Naive B cell (primary cell): ENCODE results near the gene ABCF3. TPM values are rescaled to one million over a fixed set of nuclear protein-coding genes. Genes with fewer than 3 reads are reported as not detected.
A peak's percentile ranks its signal among the peaks of the same experiment; 100 is the strongest.

ENCODE experiments used
- ATAC-seq, 2 donors: fragments of 150-1000 bp; cut with Tn5 transposase; 2 replicates each; pipeline ENCODE4 v1.10.0; 2021; ENCODE audit warnings: low read depth in 2 of 2, mild to moderate bottlenecking in 2 of 2, moderate library complexity in 2 of 2
- DNase-seq: peaks from one replicate; pipeline ENCODE4 v3.0.0; 2022
- H3K27ac Mint-ChIP-seq, 6 donors: one replicate each; pipeline ENCODE4 v1.8.0; 2020 to 2022; ENCODE audit warnings: mild to moderate bottlenecking in 6 of 6, mixed read lengths in 6 of 6, moderate library complexity in 5 of 6, inconsistent platforms in 2 of 6
- H3K27me3 Mint-ChIP-seq, 3 donors: one replicate each; pipeline ENCODE4 v1.8.0; 2021 to 2022; ENCODE audit warnings: mixed read lengths in 3 of 3, mild to moderate bottlenecking in 1 of 3
- H3K36me3 Mint-ChIP-seq, 2 donors: one replicate each; pipeline ENCODE4 v1.8.0; 2020 to 2022; ENCODE audit warnings: mixed read lengths in 2 of 2, inconsistent platforms in 1 of 2, mild to moderate bottlenecking in 1 of 2
- H3K4me1 Mint-ChIP-seq, 3 donors: one replicate each; pipeline ENCODE4 v1.8.0; 2020 to 2022; ENCODE audit warnings: mixed read lengths in 3 of 3, inconsistent platforms in 1 of 3, mild to moderate bottlenecking in 1 of 3, moderate library complexity in 1 of 3
- H3K4me3 Mint-ChIP-seq, 8 donors: one replicate each; pipeline ENCODE4 v1.8.0; 2020 to 2022; ENCODE audit warnings: mild to moderate bottlenecking in 8 of 8, mixed read lengths in 8 of 8, moderate library complexity in 8 of 8, inconsistent platforms in 2 of 8
- H3K9me3 Mint-ChIP-seq, 7 donors: one replicate each; pipeline ENCODE4 v1.8.0; 2020 to 2022; ENCODE audit warnings: mixed read lengths in 7 of 7, mild to moderate bottlenecking in 5 of 7, inconsistent platforms in 2 of 7, moderate library complexity in 1 of 7
- polyA plus RNA-seq, 6 donors: library from polyadenylated mRNA; unstranded; fragments of 300-500 nt; fragmentation: Illumina TruSeq; gene quantifications; one replicate each; pipeline ENCODE4 v1.2.3, GENCODE V29; 2021; ENCODE audit warnings: low read depth in 6 of 6

Gene ABCF3
- polyA plus RNA-seq, 6 donors from 2014 or later: 24.6 to 45.7 (median 30.0) TPM

- ATAC-seq: no peak
- H3K4me3 Mint-ChIP-seq: no peak overlapping the region
- H3K9me3 Mint-ChIP-seq: no peaks in the 10 kb centered on the region
- H3K4me1 Mint-ChIP-seq: peaks cover 0 to under 1% (median 0%) of the 10 kb centered on the region in 3 donors
- H3K27ac Mint-ChIP-seq: no peak overlapping the region
- H3K27me3 Mint-ChIP-seq: peaks cover 5 to 14% (median 7%) of the 10 kb centered on the region in 3 donors
- H3K36me3 Mint-ChIP-seq: peaks cover 0 to 2% of the 10 kb centered on the region in 2 donors
- DNase-seq: no peak
Measured at GRCh38 chr3:184200825-184201224, 14.8 kb downstream of the ABCF3 start.

GRCh38 chr3:184203526-184203925 lies 17.5 kb downstream of the ABCF3 start:
- no peak overlapping the region for H3K27ac Mint-ChIP-seq
- ATAC-seq (no peak), DNase-seq (no peak)
- peaks cover 18 to 29% (median 21%) of the 10 kb centered on the region in 3 donors for H3K27me3 Mint-ChIP-seq
- no peaks in the 10 kb centered on the region for H3K9me3 Mint-ChIP-seq
- no peak overlapping the region for H3K4me3 Mint-ChIP-seq
- H3K4me1 Mint-ChIP-seq: no peaks in the 10 kb centered on the region
- no peaks in the 10 kb centered on the region for H3K36me3 Mint-ChIP-seq

- H3K27ac Mint-ChIP-seq: no peak overlapping the region
- DNase-seq: no peak
- no peaks in the 10 kb centered on the region for H3K9me3 Mint-ChIP-seq
- H3K4me1 Mint-ChIP-seq: no peaks in the 10 kb centered on the region
- peaks cover 22 to 32% (median 23%) of the 10 kb centered on the region in 3 donors for H3K27me3 Mint-ChIP-seq
- no peak for ATAC-seq
- no peak overlapping the region for H3K4me3 Mint-ChIP-seq
- no peaks in the 10 kb centered on the region for H3K36me3 Mint-ChIP-seq
Measured at GRCh38 chr3:184209146-184209923, 23.3 kb downstream of the ABCF3 start.

- H3K36me3 Mint-ChIP-seq: no peaks in the 10 kb centered on the region
- no peaks in the 10 kb centered on the region for H3K9me3 Mint-ChIP-seq
- H3K27ac Mint-ChIP-seq: no peak overlapping the region
- no peak for DNase-seq
- H3K4me3 Mint-ChIP-seq: no peak overlapping the region
- H3K27me3 Mint-ChIP-seq: peaks cover 19 to 27% (median 26%) of the 10 kb centered on the region in 3 donors
- ATAC-seq: no peak
- H3K4me1 Mint-ChIP-seq: no peaks in the 10 kb centered on the region
Measured at GRCh38 chr3:184211297-184211696, 25.3 kb downstream of the ABCF3 start.

- Mint-ChIP-seq H3K4me1 (no peaks in the 10 kb centered on the region), H3K9me3 (no peaks in the 10 kb centered on the region), H3K27ac (no peak overlapping the region), H3K36me3 (no peaks in the 10 kb centered on the region), H3K4me3 (no peak overlapping the region), H3K27me3 (peaks cover 14 to 22% (median 22%) of the 10 kb centered on the region in 3 donors)
- no peak for ATAC-seq
- DNase-seq: no peak
Measured at GRCh38 chr3:184211718-184212117, 25.7 kb downstream of the ABCF3 start.

- no peak for ATAC-seq
- no peaks in the 10 kb centered on the region for H3K4me1 Mint-ChIP-seq
- no peak overlapping the region for H3K4me3 Mint-ChIP-seq
Measured at GRCh38 chr3:184218814-184219213, 32.8 kb downstream of the ABCF3 start.

GRCh38 chr3:184222521-184222920 lies 36.5 kb downstream of the ABCF3 start:
- Mint-ChIP-seq H3K4me3 (no peak overlapping the region), H3K27me3 (peaks cover 29 to 47% (median 39%) of the 10 kb centered on the region in 3 donors), H3K36me3 (no peaks in the 10 kb centered on the region), H3K9me3 (no peaks in the 10 kb centered on the region), H3K27ac (no peak overlapping the region), H3K4me1 (peaks cover 0 to 3% (median 0%) of the 10 kb centered on the region in 3 donors)
- ATAC-seq: no peak
- DNase-seq: no peak

More at GRCh38 chr3:184218814-184219213, 32.8 kb downstream of the ABCF3 start:
- Mint-ChIP-seq H3K27ac (no peak overlapping the region), H3K36me3 (no peaks in the 10 kb centered on the region), H3K9me3 (no peaks in the 10 kb centered on the region), H3K27me3 (peaks cover 23 to 25% (median 23%) of the 10 kb centered on the region in 3 donors)
- no peak for DNase-seq

- H3K36me3 Mint-ChIP-seq: no peaks in the 10 kb centered on the region
- peaks cover 34 to 56% (median 48%) of the 10 kb centered on the region in 3 donors for H3K27me3 Mint-ChIP-seq
- H3K4me3 Mint-ChIP-seq: no peak overlapping the region
- peak overlapping the region in 1 of 6 donors; percentile 78 for H3K27ac Mint-ChIP-seq
- ATAC-seq (no peak), DNase-seq (no peak)
- no peaks in the 10 kb centered on the region for H3K9me3 Mint-ChIP-seq
- peaks cover 6 to 10% (median 10%) of the 10 kb centered on the region in 3 donors for H3K4me1 Mint-ChIP-seq
Measured at GRCh38 chr3:184223946-184224345, 37.9 kb downstream of the ABCF3 start.

GRCh38 chr3:184227481-184227935 lies 41.5 kb downstream of the ABCF3 start:
- DNase-seq (peak; percentile 59), ATAC-seq (peak; percentile 21 to 27)
- Mint-ChIP-seq H3K4me3 (peak overlapping the region in 3 of 8 donors; percentile 6 to 61 (median 25)), H3K36me3 (peaks cover 0 to 9% of the 10 kb centered on the region in 2 donors), H3K9me3 (no peaks in the 10 kb centered on the region), H3K27me3 (peaks cover 48 to 76% (median 65%) of the 10 kb centered on the region in 3 donors), H3K4me1 (peaks cover 14 to 19% (median 18%) of the 10 kb centered on the region in 3 donors), H3K27ac (peak overlapping the region in 1 of 6 donors; percentile 52)

- Mint-ChIP-seq H3K36me3 (peaks cover 0 to 12% of the 10 kb centered on the region in 2 donors), H3K27me3 (peaks cover 53 to 78% (median 67%) of the 10 kb centered on the region in 3 donors), H3K9me3 (no peaks in the 10 kb centered on the region), H3K4me1 (peaks cover 14 to 19% (median 18%) of the 10 kb centered on the region in 3 donors), H3K4me3 (peak overlapping the region; percentile 30 to 88 (median 79)), H3K27ac (no peak overlapping the region)
- ATAC-seq (no peak), DNase-seq (no peak)
Measured at GRCh38 chr3:184228376-184229137, 42.6 kb downstream of the ABCF3 start.

GRCh38 chr3:184229394-184230080 lies 43.5 kb downstream of the ABCF3 start, which contains the start of gene VWA5B2:
VWA5B2 (plus strand) TSS chr3:184229585; CDS start chr3:184230529, 944 bp downstream.
- DNase-seq (peak; percentile 82), ATAC-seq (peak; percentile 94 to 97)
- Mint-ChIP-seq H3K4me1 (peaks cover 14 to 19% (median 18%) of the 10 kb centered on the region in 3 donors), H3K27ac (no peak within 1 kb of the TSS), H3K9me3 (no peaks in the 10 kb centered on the region), H3K27me3 (peaks cover 53 to 75% (median 74%) of the 10 kb centered on the region in 3 donors), H3K36me3 (peaks cover 0 to 12% of the 10 kb centered on the region in 2 donors), H3K4me3 (peak within 1 kb of the TSS; percentile 30 to 90 (median 84))

GRCh38 chr3:184230081-184230602 lies 44.1 kb downstream of the ABCF3 start:
- H3K4me3 Mint-ChIP-seq: peak overlapping the region in 6 of 8 donors; percentile 30 to 89 (median 80)
- ATAC-seq (no peak), DNase-seq (no peak)
- H3K36me3 Mint-ChIP-seq: peaks cover 0 to 12% of the 10 kb centered on the region in 2 donors
- H3K27ac Mint-ChIP-seq: no peak overlapping the region
- peaks cover 51 to 71% (median 70%) of the 10 kb centered on the region in 3 donors for H3K27me3 Mint-ChIP-seq
- peaks cover 14 to 19% (median 18%) of the 10 kb centered on the region in 3 donors for H3K4me1 Mint-ChIP-seq
- H3K9me3 Mint-ChIP-seq: no peaks in the 10 kb centered on the region
